Panc1 (cell line): Measurements from ENCODE around the gene RNF34. TPM values are rescaled to one million over a fixed set of nuclear protein-coding genes. Genes with fewer than 3 reads are reported as not detected.

Source experiments
- ATAC-seq: fragments of 200-7000 bp; cut with Tn5 transposase; 2 replicates; pipeline ENCODE4 v1.9.1; 2020; ENCODE audit warnings: mild to moderate bottlenecking, moderate library complexity
- BruUV-seq: library from RNA; stranded (reverse); fragments of 400-500 nt; replicated peaks from 2 replicates; lab custom pipeline; 2021; lab: Mats Ljungman, UMichigan
- CTCF ChIA-PET: fragments of 300-600 bp; sonication (Branson Sonifier 250); formaldehyde crosslinking; loops from one replicate; lab custom pipeline; 2022; ENCODE audit warnings: antibody characterized with exemption; lab: Charles Lee
- POLR2A ChIA-PET: fragments of 300-600 bp; sonication (Branson Sonifier 250); formaldehyde crosslinking; loops from one replicate; lab custom pipeline; 2022; ENCODE audit warnings: antibody characterized with exemption; lab: Charles Lee
- DNase-seq: peaks from one replicate; pipeline ENCODE4 v3.0.0-alpha.2; 2010; ENCODE audit warnings: low read depth, low spot score
- H3K27ac ChIP-seq: 2 replicates; pipeline ENCODE4 v1.5.1; 2011; ENCODE audit warnings: mild to moderate bottlenecking, low read length, inconsistent platforms
- H3K27me3 ChIP-seq: fragments of 200-500 bp; sonication (Bioruptor generic); 2 replicates; pipeline ENCODE4 v1.6.0; 2014; ENCODE audit warnings: low read length, inconsistent platforms; ENCODE audit not compliant: control insufficient read depth, insufficient read depth
- H3K36me3 ChIP-seq: fragments of 200-500 bp; sonication (Bioruptor generic); 2 replicates; pipeline ENCODE4 v1.5.1; 2014; ENCODE audit warnings: inconsistent platforms, mild to moderate bottlenecking, low read length, moderate library complexity; ENCODE audit not compliant: control insufficient read depth, insufficient read depth
- H3K4me1 ChIP-seq: 2 replicates; pipeline ENCODE4 v1.5.1; 2011; ENCODE audit warnings: inconsistent platforms, mild to moderate bottlenecking, low read length, moderate library complexity; ENCODE audit not compliant: control insufficient read depth, insufficient read depth
- H3K4me3 ChIP-seq, 2 experiments: 2 replicates each; pipeline ENCODE4 v1.5.1; 2011 to 2012; ENCODE audit warnings: low read depth in 2 of 2, low read length in 2 of 2, mild to moderate bottlenecking in 2 of 2, inconsistent platforms in 1 of 2, moderate library complexity in 1 of 2
- H3K9me3 ChIP-seq: fragments of 200-500 bp; sonication (Bioruptor generic); 2 replicates; pipeline ENCODE4 v1.5.1; 2014; ENCODE audit warnings: low read depth, mild to moderate bottlenecking, inconsistent platforms, low read length, moderate library complexity; ENCODE audit not compliant: control insufficient read depth, insufficient read depth
- POLR2AphosphoS5 ChIP-seq: IDR thresholded peaks from 2 replicates; pipeline ENCODE4 v1.6.1; 2012; ENCODE audit warnings: mild to moderate bottlenecking, low read depth, low read length, moderate library complexity
- SIN3A ChIP-seq: IDR thresholded peaks from 2 replicates; pipeline ENCODE4 v1.6.1; 2012; ENCODE audit warnings: low read depth, mild to moderate bottlenecking, low read length, moderate library complexity, borderline replicate concordance; ENCODE audit not compliant: insufficient read depth
- TCF7L2 ChIP-seq: IDR thresholded peaks from 2 replicates; pipeline ENCODE4 v1.6.1; 2011; ENCODE audit warnings: mild to moderate bottlenecking, low read depth, low read length, inconsistent platforms
- in situ Hi-C: cut with HindIII; loops from 2 replicates; pipeline ENCODE4 v1.10.0; 2016; ENCODE audit warnings: low sequenced_read_pairs, low pct_unique_long_range_greater_than_20kb
- intact Hi-C: fragments of 100-400 bp; cut with micrococcal nuclease; formaldehyde crosslinking; loops from one replicate; pipeline ENCODE4 v1.10.0; 2022; ENCODE audit not compliant: unreplicated experiment
- total RNA-seq: library from RNA; stranded (reverse); gene quantifications from one replicate; pipeline ENCODE4 v1.2.1, GENCODE V29; 2021; ENCODE audit not compliant: unreplicated experiment
- TF ChIP-seq, protein P1 (sequence below): fragments of 450-650 bp; IDR thresholded peaks from 2 replicates; pipeline ENCODE4 v1.5.1; 2017; ENCODE audit warnings: mild to moderate bottlenecking
- TF ChIP-seq, protein P2 (sequence below), 2 experiments: IDR thresholded peaks; 2 replicates each; pipeline ENCODE4 v1.6.1; 2011 to 2012; ENCODE audit warnings: low read depth in 2 of 2, control low read depth in 1 of 2, low read length in 1 of 2, mild to moderate bottlenecking in 1 of 2, moderate library complexity in 1 of 2; ENCODE audit not compliant: insufficient read depth in 1 of 2

Gene RNF34
- total RNA-seq, 1 experiment from 2014 or later: 52.4 TPM

DNA sequence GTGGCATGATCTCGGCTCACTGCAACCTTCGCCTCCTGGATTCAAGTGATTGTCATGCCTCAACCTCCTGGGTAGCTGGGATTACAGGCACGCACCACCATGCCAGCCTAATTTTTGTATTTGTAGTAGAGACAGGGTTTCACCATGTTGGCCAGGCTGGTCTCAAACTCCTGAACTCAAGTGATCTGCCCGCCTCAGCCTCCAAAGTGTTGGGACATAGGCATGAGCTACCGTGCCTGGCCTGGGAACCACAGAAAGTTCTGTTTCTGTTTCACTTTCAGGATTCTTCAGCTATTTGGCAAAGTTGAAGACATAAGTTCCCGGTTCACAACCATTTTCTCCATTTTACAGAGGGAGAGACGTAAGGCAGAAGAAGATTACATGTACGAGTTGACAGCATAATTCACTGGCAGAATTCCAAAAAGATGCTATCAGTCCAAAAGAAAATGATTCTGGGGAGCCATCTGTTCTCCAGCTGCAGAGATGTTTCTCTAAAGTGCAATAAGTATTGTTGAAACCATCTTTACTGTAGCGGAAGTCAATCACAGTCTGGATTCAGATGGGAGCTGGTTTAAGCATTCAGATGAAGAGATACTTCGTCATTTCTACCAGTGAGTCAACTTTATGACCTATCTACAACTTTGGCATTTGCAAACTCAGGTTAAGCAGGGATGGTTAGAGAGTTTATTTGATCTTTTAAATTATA, 8.1 kb upstream of the RNF34 start:
- POLR2A ChIA-PET: interaction anchor here (0.5 to 0.6 kb wide), 3 partner anchors 27 to 1802 kb away, joined by 3 to 4 read pairs (median 3); no protein-coding TSS in a partner anchor
- H3K27ac ChIP-seq: no peak overlapping the region
- H3K9me3 ChIP-seq: no peaks in the 10 kb centered on the region

DNA sequence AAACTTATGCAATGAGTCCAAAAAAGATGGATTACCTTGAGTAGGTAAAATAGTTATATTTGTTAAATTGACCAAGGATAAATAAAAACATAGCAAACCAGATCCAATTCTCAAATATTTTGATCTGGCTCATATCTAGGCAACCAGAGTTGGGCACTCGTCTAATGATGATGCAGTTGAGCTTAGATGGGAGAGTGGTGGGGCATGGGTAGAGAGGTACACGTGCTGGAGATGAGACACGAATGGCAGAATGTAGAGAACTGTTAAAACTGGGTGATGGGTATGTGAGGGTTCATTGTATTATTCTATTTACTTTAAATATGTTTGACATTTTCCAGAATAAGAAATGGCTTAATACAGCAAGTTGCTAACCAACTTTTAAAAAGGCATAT, 7.6 kb upstream of the RNF34 start:
- H3K4me3 ChIP-seq: no peak overlapping the region
- no peak for ATAC-seq
- H3K36me3 ChIP-seq: no peaks in the 10 kb centered on the region
- BruUV-seq: no TSS peak
- no peaks in the 10 kb centered on the region for H3K4me1 ChIP-seq
- ChIA-PET POLR2A (interaction anchor here (0.5 to 0.6 kb wide), 2 partner anchors 27 to 1801 kb away, joined by 3 to 4 read pairs; no protein-coding TSS in a partner anchor), CTCF (no interaction called here)
- TF ChIP-seq, protein P1, sequence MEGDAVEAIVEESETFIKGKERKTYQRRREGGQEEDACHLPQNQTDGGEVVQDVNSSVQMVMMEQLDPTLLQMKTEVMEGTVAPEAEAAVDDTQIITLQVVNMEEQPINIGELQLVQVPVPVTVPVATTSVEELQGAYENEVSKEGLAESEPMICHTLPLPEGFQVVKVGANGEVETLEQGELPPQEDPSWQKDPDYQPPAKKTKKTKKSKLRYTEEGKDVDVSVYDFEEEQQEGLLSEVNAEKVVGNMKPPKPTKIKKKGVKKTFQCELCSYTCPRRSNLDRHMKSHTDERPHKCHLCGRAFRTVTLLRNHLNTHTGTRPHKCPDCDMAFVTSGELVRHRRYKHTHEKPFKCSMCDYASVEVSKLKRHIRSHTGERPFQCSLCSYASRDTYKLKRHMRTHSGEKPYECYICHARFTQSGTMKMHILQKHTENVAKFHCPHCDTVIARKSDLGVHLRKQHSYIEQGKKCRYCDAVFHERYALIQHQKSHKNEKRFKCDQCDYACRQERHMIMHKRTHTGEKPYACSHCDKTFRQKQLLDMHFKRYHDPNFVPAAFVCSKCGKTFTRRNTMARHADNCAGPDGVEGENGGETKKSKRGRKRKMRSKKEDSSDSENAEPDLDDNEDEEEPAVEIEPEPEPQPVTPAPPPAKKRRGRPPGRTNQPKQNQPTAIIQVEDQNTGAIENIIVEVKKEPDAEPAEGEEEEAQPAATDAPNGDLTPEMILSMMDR: no peak
- TF ChIP-seq POLR2AphosphoS5: no peak
- TF ChIP-seq TCF7L2: no peak
- no peak for TF ChIP-seq SIN3A
- TF ChIP-seq, protein P2, sequence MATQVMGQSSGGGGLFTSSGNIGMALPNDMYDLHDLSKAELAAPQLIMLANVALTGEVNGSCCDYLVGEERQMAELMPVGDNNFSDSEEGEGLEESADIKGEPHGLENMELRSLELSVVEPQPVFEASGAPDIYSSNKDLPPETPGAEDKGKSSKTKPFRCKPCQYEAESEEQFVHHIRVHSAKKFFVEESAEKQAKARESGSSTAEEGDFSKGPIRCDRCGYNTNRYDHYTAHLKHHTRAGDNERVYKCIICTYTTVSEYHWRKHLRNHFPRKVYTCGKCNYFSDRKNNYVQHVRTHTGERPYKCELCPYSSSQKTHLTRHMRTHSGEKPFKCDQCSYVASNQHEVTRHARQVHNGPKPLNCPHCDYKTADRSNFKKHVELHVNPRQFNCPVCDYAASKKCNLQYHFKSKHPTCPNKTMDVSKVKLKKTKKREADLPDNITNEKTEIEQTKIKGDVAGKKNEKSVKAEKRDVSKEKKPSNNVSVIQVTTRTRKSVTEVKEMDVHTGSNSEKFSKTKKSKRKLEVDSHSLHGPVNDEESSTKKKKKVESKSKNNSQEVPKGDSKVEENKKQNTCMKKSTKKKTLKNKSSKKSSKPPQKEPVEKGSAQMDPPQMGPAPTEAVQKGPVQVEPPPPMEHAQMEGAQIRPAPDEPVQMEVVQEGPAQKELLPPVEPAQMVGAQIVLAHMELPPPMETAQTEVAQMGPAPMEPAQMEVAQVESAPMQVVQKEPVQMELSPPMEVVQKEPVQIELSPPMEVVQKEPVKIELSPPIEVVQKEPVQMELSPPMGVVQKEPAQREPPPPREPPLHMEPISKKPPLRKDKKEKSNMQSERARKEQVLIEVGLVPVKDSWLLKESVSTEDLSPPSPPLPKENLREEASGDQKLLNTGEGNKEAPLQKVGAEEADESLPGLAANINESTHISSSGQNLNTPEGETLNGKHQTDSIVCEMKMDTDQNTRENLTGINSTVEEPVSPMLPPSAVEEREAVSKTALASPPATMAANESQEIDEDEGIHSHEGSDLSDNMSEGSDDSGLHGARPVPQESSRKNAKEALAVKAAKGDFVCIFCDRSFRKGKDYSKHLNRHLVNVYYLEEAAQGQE (IDR thresholded peaks at IDR 0.05; ENCODE audit: insufficient read depth in 1 of 2, low read depth in 2 of 2, low read length in 1 of 2): no peak
- H3K9me3 ChIP-seq: no peaks in the 10 kb centered on the region
- intact Hi-C loops (no loop called here), in situ Hi-C loops (no loop called here)
- DNase-seq: no peak
- no peaks in the 10 kb centered on the region for H3K27me3 ChIP-seq
- H3K27ac ChIP-seq: no peak overlapping the region

More for the DNA sequence above, 8.1 kb upstream of the RNF34 start:
- no peak for ATAC-seq
- intact Hi-C loops (no loop called here), in situ Hi-C loops (no loop called here)
- TF ChIP-seq TCF7L2 (no peak), POLR2AphosphoS5 (no peak), SIN3A (no peak)
- TF ChIP-seq, protein P1: no peak
- TF ChIP-seq, protein P2 (IDR thresholded peaks at IDR 0.05; ENCODE audit: insufficient read depth in 1 of 2, low read depth in 2 of 2, low read length in 1 of 2): no peak
- Histone ChIP-seq H3K4me1 (no peaks in the 10 kb centered on the region), H3K27me3 (no peaks in the 10 kb centered on the region), H3K4me3 (no peak overlapping the region), H3K36me3 (no peaks in the 10 kb centered on the region)
- no TSS peak for BruUV-seq
- CTCF ChIA-PET: no interaction called here
- DNase-seq: no peak
